A549 (cell line): ENCODE data around the gene RAB3C. TPM values are rescaled to one million over a fixed set of nuclear protein-coding genes. Genes with fewer than 3 reads are reported as not detected.

Source experiments
- ATAC-seq, 2 experiments: fragments of 200-7000 bp in 1 of 2; fragments of >200 bp in 1 of 2; cut with Nextera tagmentation in 1 of 2; cut with Tn5 transposase in 1 of 2; 3 replicates each; pipeline versions ENCODE4 v1.8.0 to v1.9.1; 2018 to 2020; ENCODE audit warnings: mild to moderate bottlenecking in 1 of 2, moderate library complexity in 1 of 2
- CTCF ChIA-PET: fragments of 300-600 bp; sonication (Branson Sonifier 250); formaldehyde crosslinking; extraction: SDS; loops from one replicate; lab custom pipeline; 2021; ENCODE audit warnings: antibody characterized with exemption, inconsistent platforms; lab: Yijun Ruan, JAX
- POLR2A ChIA-PET: fragments of 350-600 bp; formaldehyde crosslinking; extraction: SDS; loops from one replicate; lab custom pipeline; 2021; ENCODE audit warnings: antibody characterized with exemption, inconsistent platforms; lab: Yijun Ruan, JAX
- DNase-seq, 2 experiments: peaks; one replicate each; pipeline versions ENCODE4 v3.0.0 to v3.0.0-alpha.2; 2011 to 2016; ENCODE audit warnings: low read depth in 1 of 2, low spot score in 1 of 2
- FAIRE-seq: peaks from 2 replicates; lab custom pipeline; 2011; peaks lifted over from hg19 to GRCh38; lab: Jason Lieb, UNC
- H3K27ac ChIP-seq, 2 experiments: fragments of >200 bp; sonication (Bioruptor Twin); formaldehyde crosslinking; 3 replicates each; pipeline ENCODE4 v1.5.1; 2016 to 2017
- H3K4me1 ChIP-seq: fragments of >200 bp; sonication (Bioruptor Twin); formaldehyde crosslinking; 3 replicates; pipeline ENCODE4 v1.6.1; 2016
- H3K4me2 ChIP-seq: fragments of >200 bp; sonication (Bioruptor Twin); formaldehyde crosslinking; 3 replicates; pipeline ENCODE4 v1.6.1; 2016
- H3K4me3 ChIP-seq: fragments of >200 bp; sonication (Bioruptor Twin); formaldehyde crosslinking; 3 replicates; pipeline ENCODE4 v1.5.1; 2016
- H3K9me3 ChIP-seq: fragments of >200 bp; sonication (Bioruptor Twin); formaldehyde crosslinking; 3 replicates; pipeline ENCODE4 v1.6.1; 2016
- CBX8 ChIP-seq: fragments of 200-600 bp; sonication (generic); IDR thresholded peaks from 2 replicates; pipeline ENCODE4 v1.6.1; 2016
- CEBPB ChIP-seq, 2 experiments: fragments of >200 bp in 1 of 2; sonication (Bioruptor Twin) in 1 of 2; formaldehyde crosslinking in 1 of 2; IDR thresholded peaks; 2 replicates each; pipeline ENCODE4 v1.6.1; 2012 to 2016
- CHD4 ChIP-seq: fragments of 200-600 bp; sonication (generic); IDR thresholded peaks from 2 replicates; pipeline ENCODE4 v1.6.1; 2016; ENCODE audit warnings: antibody characterized with exemption, mild to moderate bottlenecking, borderline replicate concordance
- EHMT2 ChIP-seq: fragments of 200-600 bp; sonication (generic); IDR thresholded peaks from 2 replicates; pipeline ENCODE4 v1.6.1; 2016; ENCODE audit warnings: antibody characterized with exemption, low read depth, mild to moderate bottlenecking, moderate library complexity
- FOXS1 ChIP-seq: fragments of 250-450 bp; sonication (Bioruptor Pico); IDR thresholded peaks from 2 replicates; pipeline ENCODE4 v1.5.0; 2020; ENCODE audit warnings: mild to moderate bottlenecking, moderate library complexity
- HOXB13 ChIP-seq: fragments of 250-450 bp; sonication (Bioruptor Pico); IDR thresholded peaks from 2 replicates; pipeline ENCODE4 v1.5.0; 2020; ENCODE audit warnings: low read depth, mild to moderate bottlenecking, moderate library complexity
- JUNB ChIP-seq: fragments of >200 bp; sonication (Bioruptor Twin); formaldehyde crosslinking; IDR thresholded peaks from 2 replicates; pipeline ENCODE4 v1.6.1; 2016
- KDM1A ChIP-seq: fragments of 200-600 bp; sonication (generic); IDR thresholded peaks from 2 replicates; pipeline ENCODE4 v1.6.1; 2016; ENCODE audit warnings: low read depth, mild to moderate bottlenecking
- KDM5A ChIP-seq: fragments of 200-600 bp; sonication (generic); IDR thresholded peaks from 2 replicates; pipeline ENCODE4 v1.6.1; 2016; ENCODE audit warnings: antibody characterized with exemption, mild to moderate bottlenecking
- MAFK ChIP-seq: fragments of 450-650 bp; IDR thresholded peaks from 2 replicates; pipeline ENCODE4 v1.6.1; 2014; ENCODE audit not compliant: partially characterized antibody
- NFE2L2 ChIP-seq: fragments of 150-350 bp; conservative IDR thresholded peaks from 2 replicates; pipeline ENCODE4 v1.6.1; 2014; ENCODE audit warnings: low read length
- POLR2A ChIP-seq: IDR thresholded peaks from 2 replicates; pipeline ENCODE4 v1.6.1; 2012; ENCODE audit warnings: mild to moderate bottlenecking, low read length
- POLR2AphosphoS2 ChIP-seq: conservative IDR thresholded peaks from 2 replicates; pipeline ENCODE4 v1.6.1; 2012; ENCODE audit warnings: low read length, improper control_type of control experiment, inconsistent platforms
- SMC3 ChIP-seq: fragments of >200 bp; sonication (Bioruptor Twin); formaldehyde crosslinking; IDR thresholded peaks from 3 replicates; pipeline ENCODE4 v1.6.1; 2018; ENCODE audit warnings: inconsistent platforms
- WGBS: methylation state at CpG from one replicate; pipeline ENCODE4 v1.1.6; 2017; ENCODE audit errors: missing lambda C conversion rate; 5-methylcytosine and 5-hydroxymethylcytosine counted together
- polyA plus RNA-seq, 4 experiments: library from polyadenylated mRNA; depleted of rRNA in 3 of 4; stranded (reverse); fragments of >200 nt; fragmentation: RNase III in 1 of 4; extraction: RNeasy Plus Mini Kit Qiagen cat#74134 plus additional on column Dnase treatment in 1 of 4; gene quantifications; 2 replicates in 3 of 4; 3 replicates in 1 of 4; pipeline ENCODE4 v1.2.3, GENCODE V29; 2011 to 2017
- TF ChIP-seq, protein P1 (sequence below): fragments of >200 bp; sonication (Bioruptor Twin); formaldehyde crosslinking; IDR thresholded peaks from 3 replicates; pipeline ENCODE4 v1.5.1; 2016
- TF ChIP-seq, protein P2 (sequence below): fragments of >200 bp; sonication (Bioruptor Twin); formaldehyde crosslinking; IDR thresholded peaks from 2 replicates; pipeline ENCODE4 v1.6.1; 2016
- TF ChIP-seq, protein P3 (sequence below): fragments of 250-450 bp; sonication (Bioruptor Pico); IDR thresholded peaks from 2 replicates; pipeline ENCODE4 v1.5.0; 2020; ENCODE audit warnings: low read depth, mild to moderate bottlenecking, moderate library complexity
- TF ChIP-seq, protein P4 (sequence below): IDR thresholded peaks from 2 replicates; pipeline ENCODE4 v1.6.1; 2012
- TF ChIP-seq, protein P5 (sequence below): fragments of >200 bp; sonication (Bioruptor Twin); formaldehyde crosslinking; IDR thresholded peaks from 3 replicates; pipeline ENCODE4 v1.6.1; 2016
- TF ChIP-seq, protein P6 (sequence below): fragments of 450-650 bp; IDR thresholded peaks from 2 replicates; pipeline ENCODE4 v1.6.1; 2014; ENCODE audit warnings: antibody characterized with exemption

Gene RAB3C
- polyA plus RNA-seq, 2 of the 4 experiments (the other 2 are of a cell fraction): not detected

DNA sequence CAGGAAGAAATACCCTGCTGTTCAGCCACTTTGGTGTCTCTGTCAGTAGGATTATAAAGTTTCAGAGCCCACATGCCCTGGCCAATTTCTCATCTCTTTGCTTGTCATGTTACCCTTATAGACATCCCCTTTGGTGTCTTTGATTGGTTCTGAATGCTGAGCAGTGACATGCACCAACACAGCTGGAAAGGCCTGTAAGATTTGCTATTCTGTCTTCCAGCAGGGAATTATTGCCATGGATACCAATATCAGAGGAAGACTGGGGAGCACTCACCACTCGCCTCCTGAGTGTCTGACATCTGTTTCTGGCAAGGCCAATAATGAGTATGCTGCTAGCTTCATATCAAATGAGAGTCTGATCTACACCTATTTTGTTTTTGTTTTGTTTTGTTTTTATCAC is 34.4 kb downstream of the RAB3C start:
- no peak for FAIRE-seq
- ChIA-PET CTCF (no interaction called here), POLR2A (no interaction called here)
- no peaks in the 10 kb centered on the region for H3K4me1 ChIP-seq
- no peak for TF ChIP-seq FOXS1 (CRISPR knock-in tag)
- no peak for TF ChIP-seq KDM1A
- TF ChIP-seq CEBPB (IDR thresholded peaks at IDR 0.05): no peak
- TF ChIP-seq NFE2L2: no peak
- no peak for TF ChIP-seq JUNB
- TF ChIP-seq, protein P1, sequence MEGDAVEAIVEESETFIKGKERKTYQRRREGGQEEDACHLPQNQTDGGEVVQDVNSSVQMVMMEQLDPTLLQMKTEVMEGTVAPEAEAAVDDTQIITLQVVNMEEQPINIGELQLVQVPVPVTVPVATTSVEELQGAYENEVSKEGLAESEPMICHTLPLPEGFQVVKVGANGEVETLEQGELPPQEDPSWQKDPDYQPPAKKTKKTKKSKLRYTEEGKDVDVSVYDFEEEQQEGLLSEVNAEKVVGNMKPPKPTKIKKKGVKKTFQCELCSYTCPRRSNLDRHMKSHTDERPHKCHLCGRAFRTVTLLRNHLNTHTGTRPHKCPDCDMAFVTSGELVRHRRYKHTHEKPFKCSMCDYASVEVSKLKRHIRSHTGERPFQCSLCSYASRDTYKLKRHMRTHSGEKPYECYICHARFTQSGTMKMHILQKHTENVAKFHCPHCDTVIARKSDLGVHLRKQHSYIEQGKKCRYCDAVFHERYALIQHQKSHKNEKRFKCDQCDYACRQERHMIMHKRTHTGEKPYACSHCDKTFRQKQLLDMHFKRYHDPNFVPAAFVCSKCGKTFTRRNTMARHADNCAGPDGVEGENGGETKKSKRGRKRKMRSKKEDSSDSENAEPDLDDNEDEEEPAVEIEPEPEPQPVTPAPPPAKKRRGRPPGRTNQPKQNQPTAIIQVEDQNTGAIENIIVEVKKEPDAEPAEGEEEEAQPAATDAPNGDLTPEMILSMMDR: no peak
- no peak for TF ChIP-seq HOXB13 (CRISPR knock-in tag)
- no peak for TF ChIP-seq POLR2AphosphoS2
- TF ChIP-seq, protein P2, sequence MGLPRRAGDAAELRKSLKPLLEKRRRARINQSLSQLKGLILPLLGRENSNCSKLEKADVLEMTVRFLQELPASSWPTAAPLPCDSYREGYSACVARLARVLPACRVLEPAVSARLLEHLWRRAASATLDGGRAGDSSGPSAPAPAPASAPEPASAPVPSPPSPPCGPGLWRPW: no peak
- TF ChIP-seq, protein P3, sequence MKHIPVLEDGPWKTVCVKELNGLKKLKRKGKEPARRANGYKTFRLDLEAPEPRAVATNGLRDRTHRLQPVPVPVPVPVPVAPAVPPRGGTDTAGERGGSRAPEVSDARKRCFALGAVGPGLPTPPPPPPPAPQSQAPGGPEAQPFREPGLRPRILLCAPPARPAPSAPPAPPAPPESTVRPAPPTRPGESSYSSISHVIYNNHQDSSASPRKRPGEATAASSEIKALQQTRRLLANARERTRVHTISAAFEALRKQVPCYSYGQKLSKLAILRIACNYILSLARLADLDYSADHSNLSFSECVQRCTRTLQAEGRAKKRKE: no peak
- TF ChIP-seq CHD4: no peak
- TF ChIP-seq, protein P4, sequence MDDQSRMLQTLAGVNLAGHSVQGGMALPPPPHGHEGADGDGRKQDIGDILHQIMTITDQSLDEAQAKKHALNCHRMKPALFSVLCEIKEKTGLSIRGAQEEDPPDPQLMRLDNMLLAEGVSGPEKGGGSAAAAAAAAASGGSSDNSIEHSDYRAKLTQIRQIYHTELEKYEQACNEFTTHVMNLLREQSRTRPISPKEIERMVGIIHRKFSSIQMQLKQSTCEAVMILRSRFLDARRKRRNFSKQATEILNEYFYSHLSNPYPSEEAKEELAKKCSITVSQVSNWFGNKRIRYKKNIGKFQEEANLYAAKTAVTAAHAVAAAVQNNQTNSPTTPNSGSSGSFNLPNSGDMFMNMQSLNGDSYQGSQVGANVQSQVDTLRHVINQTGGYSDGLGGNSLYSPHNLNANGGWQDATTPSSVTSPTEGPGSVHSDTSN: no peak
- TF ChIP-seq, protein P5, sequence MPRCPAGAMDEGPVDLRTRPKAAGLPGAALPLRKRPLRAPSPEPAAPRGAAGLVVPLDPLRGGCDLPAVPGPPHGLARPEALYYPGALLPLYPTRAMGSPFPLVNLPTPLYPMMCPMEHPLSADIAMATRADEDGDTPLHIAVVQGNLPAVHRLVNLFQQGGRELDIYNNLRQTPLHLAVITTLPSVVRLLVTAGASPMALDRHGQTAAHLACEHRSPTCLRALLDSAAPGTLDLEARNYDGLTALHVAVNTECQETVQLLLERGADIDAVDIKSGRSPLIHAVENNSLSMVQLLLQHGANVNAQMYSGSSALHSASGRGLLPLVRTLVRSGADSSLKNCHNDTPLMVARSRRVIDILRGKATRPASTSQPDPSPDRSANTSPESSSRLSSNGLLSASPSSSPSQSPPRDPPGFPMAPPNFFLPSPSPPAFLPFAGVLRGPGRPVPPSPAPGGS: no peak
- no peak for TF ChIP-seq KDM5A
- no peak for TF ChIP-seq POLR2A
- TF ChIP-seq EHMT2: no peak
- TF ChIP-seq, protein P6, sequence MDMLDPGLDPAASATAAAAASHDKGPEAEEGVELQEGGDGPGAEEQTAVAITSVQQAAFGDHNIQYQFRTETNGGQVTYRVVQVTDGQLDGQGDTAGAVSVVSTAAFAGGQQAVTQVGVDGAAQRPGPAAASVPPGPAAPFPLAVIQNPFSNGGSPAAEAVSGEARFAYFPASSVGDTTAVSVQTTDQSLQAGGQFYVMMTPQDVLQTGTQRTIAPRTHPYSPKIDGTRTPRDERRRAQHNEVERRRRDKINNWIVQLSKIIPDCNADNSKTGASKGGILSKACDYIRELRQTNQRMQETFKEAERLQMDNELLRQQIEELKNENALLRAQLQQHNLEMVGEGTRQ: no peak
- TF ChIP-seq, all 56 proteins: peak for 0
- Histone ChIP-seq H3K4me3 (no peak overlapping the region), H3K27ac (no peak overlapping the region), H3K4me2 (no peak overlapping the region), H3K9me3 (no peaks in the 10 kb centered on the region)
- ATAC-seq (no peak), DNase-seq (no peak)
- 29% methylated on average over 1 of the region's 1 CpG for WGBS

DNA sequence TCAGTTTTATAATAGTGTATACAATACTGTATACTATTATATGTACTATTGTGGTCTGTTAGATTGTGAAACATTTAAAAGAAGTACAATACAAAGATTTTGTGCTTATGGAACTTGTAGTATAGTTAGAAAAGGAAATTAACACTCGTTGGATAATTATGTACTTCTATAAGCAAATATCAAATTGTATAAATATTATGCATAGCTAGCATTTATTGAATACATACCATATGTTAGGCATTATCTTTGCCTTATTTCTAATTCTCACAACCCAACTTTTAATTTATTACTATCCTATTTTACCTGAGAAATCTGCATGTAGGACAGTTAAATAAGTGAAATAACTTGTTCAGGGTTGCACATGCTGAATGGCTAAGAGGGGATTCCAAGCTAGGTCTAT is 37.5 kb downstream of the RAB3C start:
- CTCF ChIA-PET: no interaction called here

More for the DNA sequence above, 37.5 kb downstream of the RAB3C start:
- FAIRE-seq (no peak), ATAC-seq (no peak), DNase-seq (no peak)
- no peaks in the 10 kb centered on the region for H3K9me3 ChIP-seq
- no peak for TF ChIP-seq SMC3
- TF ChIP-seq MAFK: peak; percentile 70
- no peak for TF ChIP-seq CBX8
- no peak overlapping the region for H3K4me3 ChIP-seq
- no peak overlapping the region for H3K27ac ChIP-seq
- 0% methylated on average over 1 of the region's 1 CpG for WGBS
- no peaks in the 10 kb centered on the region for H3K4me1 ChIP-seq
- POLR2A ChIA-PET: no interaction called here
- H3K4me2 ChIP-seq: no peak overlapping the region
